ENCODE data around the gene FGFBP2. TPM values are rescaled to one million over a fixed set of nuclear protein-coding genes. Genes with fewer than 3 reads are reported as not detected.

Gene FGFBP2
- total and polyA plus RNA-seq, 10 of the 15 experiments (the other 5 are each of a cell fraction or from before 2014, with no cell fraction given): 0.23 TPM; not detected in 9

DNA sequence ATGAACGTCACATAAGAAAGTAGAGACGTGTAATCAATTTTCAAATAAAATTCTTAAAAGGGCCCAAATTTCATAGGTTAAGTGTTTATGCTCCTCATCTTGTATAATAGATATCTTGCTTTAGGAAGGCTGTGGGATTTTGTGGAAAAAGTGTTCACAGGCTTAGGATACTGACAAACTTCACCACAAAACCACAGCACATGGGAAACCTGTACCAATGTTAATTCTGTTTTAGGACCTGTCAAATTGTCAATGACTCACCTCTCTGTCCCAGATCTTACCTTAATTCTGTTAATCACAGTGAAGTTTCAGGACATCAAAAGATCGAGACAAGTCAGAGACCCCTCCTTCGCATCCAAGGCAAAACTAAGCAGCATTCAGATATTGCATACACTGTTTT lies 48.7 kb downstream of the FGFBP2 start:
- no peak overlapping the region for H2AFZ ChIP-seq (ENCODE audit: control insufficient read depth, low read depth, low read length)
- ATAC-seq (no peak), DNase-seq (ENCODE audit: low read depth, low spot score) (no peak), FAIRE-seq (no peak)
- ChIA-PET POLR2A (no interaction called here), RAD21 (ENCODE audit: unreplicated experiment) (no interaction called here), SMC1A (ENCODE audit: uncharacterized antibody, unreplicated experiment) (interaction anchor here (2.0 kb wide), 1 partner anchor 32 kb away, joined by 5 read pairs; no protein-coding TSS in a partner anchor), CTCF (interaction anchor here (1.1 kb wide), 1 partner anchor 34 kb away, joined by 3 read pairs; no protein-coding TSS in a partner anchor)
- no peak overlapping the region for H3K27ac ChIP-seq (ENCODE audit: control insufficient read depth, insufficient read depth)
- H3K36me3 ChIP-seq (ENCODE audit: control insufficient read depth in 2 of 2, insufficient read depth in 2 of 2, low read length in 1 of 2): no peaks in the 10 kb centered on the region
- no peak overlapping the region for H3K4me2 ChIP-seq (ENCODE audit: control insufficient read depth, insufficient read depth)
- in situ Hi-C loops (cut with MboI) (no loop called here), intact Hi-C loops (cut with micrococcal nuclease; ENCODE audit: unreplicated experiment) (no loop called here)
- H3K4me1 ChIP-seq (ENCODE audit: control insufficient read depth, insufficient read depth, low read length): no peaks in the 10 kb centered on the region
- BruUV-seq (replicated peaks): no TSS peak
- H3K9ac ChIP-seq (ENCODE audit: control insufficient read depth, insufficient read depth, low read length): no peak overlapping the region
- H4K20me1 ChIP-seq (ENCODE audit: control insufficient read depth, insufficient read depth): no peaks in the 10 kb centered on the region
- WGBS (ENCODE audit: insufficient coverage, insufficient replicate concordance, low lambda C conversion rate, missing lambda C conversion rate): 51% methylated on average over 4 of the region's 4 CpGs
- H3K27me3 ChIP-seq (replicated peaks in 1 of 2; ENCODE audit: control insufficient read depth in 2 of 2, insufficient read depth in 2 of 2, low read length in 1 of 2): no peaks in the 10 kb centered on the region; a peak in 1 of 4 replicates
- H3K4me3 ChIP-seq: no peak overlapping the region
- H3K79me2 ChIP-seq (ENCODE audit: control insufficient read depth, insufficient read depth, low read length): no peaks in the 10 kb centered on the region
- H3K9me3 ChIP-seq (replicated peaks; ENCODE audit: control insufficient read depth, insufficient read depth, low read length): no peaks in the 10 kb centered on the region
- TF ChIP-seq NR2C2 (IDR thresholded peaks at IDR 0.05; ENCODE audit: borderline replicate concordance, control insufficient read depth, insufficient read length, low read depth) (no peak), USF1 (IDR thresholded peaks at IDR 0.05; ENCODE audit: borderline replicate concordance, extremely low read length, insufficient read depth, low read depth, low read length) (no peak), IRF3 (IDR thresholded peaks at IDR 0.05) (no peak), KDM1A (IDR thresholded peaks at IDR 0.05; ENCODE audit: borderline replicate concordance) (no peak), ZSCAN29 (IDR thresholded peaks at IDR 0.05) (no peak), NR2C1 (IDR thresholded peaks at IDR 0.05) (no peak), RUNX3 (IDR thresholded peaks at IDR 0.05; ENCODE audit: low read length) (no peak), ZNF217 (IDR thresholded peaks at IDR 0.05) (no peak), RCOR1 (conservative IDR thresholded peaks at IDR 0.05; ENCODE audit: low read depth, low read length) (no peak), CHD2 (IDR thresholded peaks at IDR 0.05; ENCODE audit: borderline replicate concordance, low read depth, low read length) (no peak), CREM (IDR thresholded peaks at IDR 0.05; ENCODE audit: low read depth) (no peak), NFYB (IDR thresholded peaks at IDR 0.05; ENCODE audit: insufficient read depth, low read depth, low read length) (no peak), POLR2AphosphoS5 (IDR thresholded peaks at IDR 0.05; ENCODE audit: low read length) (no peak), HDGF (IDR thresholded peaks at IDR 0.05) (no peak), KAT2A (conservative IDR thresholded peaks at IDR 0.05; ENCODE audit: control insufficient read depth, low read depth, low read length) (no peak), BACH1 (IDR thresholded peaks at IDR 0.05; ENCODE audit: borderline replicate concordance) (no peak), FOXK2 (IDR thresholded peaks at IDR 0.05) (no peak)
- TF ChIP-seq, protein P1, sequence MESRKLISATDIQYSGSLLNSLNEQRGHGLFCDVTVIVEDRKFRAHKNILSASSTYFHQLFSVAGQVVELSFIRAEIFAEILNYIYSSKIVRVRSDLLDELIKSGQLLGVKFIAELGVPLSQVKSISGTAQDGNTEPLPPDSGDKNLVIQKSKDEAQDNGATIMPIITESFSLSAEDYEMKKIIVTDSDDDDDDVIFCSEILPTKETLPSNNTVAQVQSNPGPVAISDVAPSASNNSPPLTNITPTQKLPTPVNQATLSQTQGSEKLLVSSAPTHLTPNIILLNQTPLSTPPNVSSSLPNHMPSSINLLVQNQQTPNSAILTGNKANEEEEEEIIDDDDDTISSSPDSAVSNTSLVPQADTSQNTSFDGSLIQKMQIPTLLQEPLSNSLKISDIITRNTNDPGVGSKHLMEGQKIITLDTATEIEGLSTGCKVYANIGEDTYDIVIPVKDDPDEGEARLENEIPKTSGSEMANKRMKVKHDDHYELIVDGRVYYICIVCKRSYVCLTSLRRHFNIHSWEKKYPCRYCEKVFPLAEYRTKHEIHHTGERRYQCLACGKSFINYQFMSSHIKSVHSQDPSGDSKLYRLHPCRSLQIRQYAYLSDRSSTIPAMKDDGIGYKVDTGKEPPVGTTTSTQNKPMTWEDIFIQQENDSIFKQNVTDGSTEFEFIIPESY (IDR thresholded peaks at IDR 0.05): no peak

Measured in GM12878 (cell line).